ENCODE measurements around the gene RAB39B.

Gene RAB39B

DNA sequence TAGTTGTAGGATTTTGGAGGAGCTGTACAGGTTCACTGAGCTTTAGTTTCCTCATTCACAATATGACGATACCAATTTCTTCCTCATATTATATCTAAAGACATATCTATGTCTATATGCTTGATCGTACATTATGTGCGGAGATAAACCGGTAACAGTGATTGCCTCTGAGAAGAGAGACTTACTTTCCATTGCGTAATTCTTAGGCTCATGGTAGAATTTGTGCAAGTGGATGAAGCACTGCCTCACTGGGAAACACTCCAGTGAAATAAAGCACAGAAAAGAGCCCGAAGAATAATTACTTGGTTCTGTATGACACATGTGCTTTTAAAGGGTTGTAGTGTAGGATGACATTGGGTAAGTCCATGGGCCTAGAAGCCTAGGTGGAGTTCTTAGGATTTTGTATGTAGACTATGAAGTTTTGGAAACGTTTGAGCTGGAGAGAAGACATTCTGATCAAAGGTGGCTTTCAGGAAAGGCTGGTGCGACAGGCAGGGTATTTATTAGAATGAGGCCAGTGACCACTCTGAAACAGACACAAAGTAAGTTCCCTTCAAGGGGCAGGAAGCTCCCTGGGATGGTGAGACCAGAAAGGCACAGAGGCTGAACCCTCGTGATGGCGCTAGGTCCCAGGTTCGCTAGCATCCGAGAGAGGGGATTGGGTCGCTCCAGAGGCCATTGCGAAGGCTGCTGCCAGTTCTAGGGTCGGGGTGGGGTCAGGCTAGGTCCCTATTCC lies 48.7 kb downstream of the RAB39B start:
- Histone ChIP-seq H3K4me3 (ENCODE audit: low read depth in 1 of 2, low read length in 2 of 2) (peak overlapping the region; percentile 72 to 76), H3K27me3 (ENCODE audit: low read depth, low read length) (no peaks in the 10 kb centered on the region), H3K27ac (ENCODE audit: low read length) (peak overlapping the region; percentile 80), H3K9me3 (ENCODE audit: control insufficient read depth in 1 of 2, low read length in 2 of 2) (no peaks in the 10 kb centered on the region), H3K36me3 (ENCODE audit: control insufficient read depth in 1 of 2, insufficient read depth in 2 of 2, low read length in 2 of 2) (no peaks in the 10 kb centered on the region), H3K4me1 (ENCODE audit: control insufficient read depth in 1 of 2, insufficient read depth in 2 of 2, low read length in 2 of 2) (peaks cover 9 to 14% of the 10 kb centered on the region in 2 donors)

DNA sequence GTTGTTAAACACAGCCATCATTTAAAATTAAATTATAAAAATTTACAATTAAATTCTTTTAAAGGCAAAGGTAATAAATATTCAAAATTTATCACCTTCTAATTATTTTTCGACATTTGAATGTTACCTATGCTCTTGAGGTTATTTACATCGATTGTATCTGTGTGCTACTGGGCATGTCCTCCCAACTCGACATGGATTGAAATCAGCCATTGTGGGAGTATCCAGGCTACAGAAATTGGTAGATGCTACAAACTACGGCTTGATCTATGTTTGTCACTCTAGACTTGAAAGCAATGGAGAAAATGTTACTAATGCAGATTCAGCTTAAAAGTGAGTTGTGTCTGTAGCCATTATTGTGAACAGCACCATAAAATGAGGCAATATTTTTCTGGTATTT lies 50.6 kb downstream of the RAB39B start:
- Histone ChIP-seq H3K36me3 (ENCODE audit: control insufficient read depth in 1 of 2, insufficient read depth in 2 of 2, low read length in 2 of 2) (no peaks in the 10 kb centered on the region), H3K9me3 (ENCODE audit: control insufficient read depth in 1 of 2, low read length in 2 of 2) (no peaks in the 10 kb centered on the region), H3K27me3 (ENCODE audit: low read depth, low read length) (no peaks in the 10 kb centered on the region), H3K4me1 (ENCODE audit: control insufficient read depth in 1 of 2, insufficient read depth in 2 of 2, low read length in 2 of 2) (peaks cover 9 to 13% of the 10 kb centered on the region in 2 donors), H3K4me3 (ENCODE audit: low read depth in 1 of 2, low read length in 2 of 2) (no peak overlapping the region), H3K27ac (ENCODE audit: low read length) (no peak overlapping the region)

DNA sequence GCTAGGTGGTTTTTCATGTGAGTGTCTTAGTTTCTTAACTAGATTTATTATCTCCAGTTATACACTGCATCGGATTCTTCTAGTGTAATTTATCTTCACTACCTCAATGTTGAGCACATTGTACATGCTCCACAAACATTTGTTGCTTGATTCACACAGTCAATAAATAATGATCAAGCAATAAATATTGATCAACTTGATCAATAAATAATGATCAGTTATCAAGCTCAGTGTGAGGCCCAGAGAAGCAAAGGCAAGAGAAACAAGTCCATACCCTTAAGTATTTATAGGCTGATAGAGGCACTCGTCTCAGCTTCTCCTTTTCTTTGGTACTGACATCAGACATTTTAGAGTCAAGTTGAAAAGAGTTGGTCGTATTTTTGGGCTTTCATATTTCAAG lies 53.1 kb downstream of the RAB39B start:
- Histone ChIP-seq H3K4me3 (ENCODE audit: low read depth in 1 of 2, low read length in 2 of 2) (no peak overlapping the region), H3K4me1 (ENCODE audit: control insufficient read depth in 1 of 2, insufficient read depth in 2 of 2, low read length in 2 of 2) (peaks cover 0 to 4% of the 10 kb centered on the region in 2 donors), H3K36me3 (ENCODE audit: control insufficient read depth in 1 of 2, insufficient read depth in 2 of 2, low read length in 2 of 2) (no peaks in the 10 kb centered on the region), H3K27ac (ENCODE audit: low read length) (no peak overlapping the region), H3K9me3 (ENCODE audit: control insufficient read depth in 1 of 2, low read length in 2 of 2) (no peaks in the 10 kb centered on the region), H3K27me3 (ENCODE audit: low read depth, low read length) (no peaks in the 10 kb centered on the region)

All from muscle layer of duodenum (tissue), 2 donors.